Omental fat pad (tissue), 4 donors: ENCODE data around the gene THRB. TPM values are rescaled to one million over a fixed set of nuclear protein-coding genes. Genes with fewer than 3 reads are reported as not detected.
A peak's percentile ranks its signal among the peaks of the same experiment; 100 is the strongest.

ENCODE experiments used
- ATAC-seq: fragments of 150-250 bp; one replicate; pipeline ENCODE4 v1.9.1; 2016; ENCODE audit warnings: mild to moderate bottlenecking, moderate library complexity; ENCODE audit not compliant: low FRiP score
- DNase-seq: peaks from one replicate; pipeline ENCODE4 v3.0.0-alpha.2; 2019; ENCODE audit warnings: low spot score
- CTCF ChIP-seq, 3 donors: fragments of 450-650 bp; IDR thresholded peaks; one replicate each; pipeline ENCODE4 v1.5.1; 2016 to 2017; ENCODE audit warnings: antibody characterized with exemption in 3 of 3, mild to moderate bottlenecking in 3 of 3, moderate library complexity in 2 of 3
- total RNA-seq, 4 donors: library from RNA; depleted of rRNA; stranded (reverse); fragments of >200 nt; gene quantifications; one replicate each; pipeline ENCODE4 v1.1.0, GENCODE V29; 2016

THRB gene
- total RNA-seq, 4 donors from 2014 or later = 18.6 to 28.0 (median 23.9) TPM

GRCh38 chr3:24407980-24408680, 86.5 kb downstream of the THRB start:
- DNase-seq = no peak
- ATAC-seq = no peak
- no peak for TF ChIP-seq CTCF (IDR thresholded peaks at IDR 0.05)

- no peak for DNase-seq
- TF ChIP-seq CTCF (IDR thresholded peaks at IDR 0.05) = no peak
- ATAC-seq = no peak
Measured at GRCh38 chr3:24406900-24407299, 87.8 kb downstream of the THRB start.

GRCh38 chr3:24405057-24405456, 89.6 kb downstream of the THRB start:
- ATAC-seq = no peak
- TF ChIP-seq CTCF (IDR thresholded peaks at IDR 0.05) = no peak
- DNase-seq = no peak

GRCh38 chr3:24401811-24402185, 92.9 kb downstream of the THRB start:
- DNase-seq (no peak), ATAC-seq (no peak)
- TF ChIP-seq CTCF (IDR thresholded peaks at IDR 0.05) = no peak

GRCh38 chr3:24401090-24401810, 93.4 kb downstream of the THRB start:
- peak; percentile 85 for ATAC-seq
- no peak for DNase-seq
- no peak for TF ChIP-seq CTCF (IDR thresholded peaks at IDR 0.05)

GRCh38 chr3:24400450-24400849, 94.2 kb downstream of the THRB start:
- TF ChIP-seq CTCF (IDR thresholded peaks at IDR 0.05) = no peak
- no peak for ATAC-seq
- no peak for DNase-seq

- ATAC-seq (no peak), DNase-seq (no peak)
- TF ChIP-seq CTCF (IDR thresholded peaks at IDR 0.05) = no peak
Measured at GRCh38 chr3:24400015-24400414, 94.6 kb downstream of the THRB start.
